COR-L47 (cell line): ENCODE results near the gene ATP6V0E2.
A peak's percentile ranks its signal among the peaks of the same experiment; 100 is the strongest.
"Not testable (repeated sequence)": the region's sequence is repeated elsewhere in the genome, so short reads cannot be mapped to it uniquely, and the experiment has no call there.

Source experiments
- DNase-seq: peaks from one replicate; lab custom pipeline; 2025; lab: John Stamatoyannopoulos, UW

Gene ATP6V0E2

DNA sequence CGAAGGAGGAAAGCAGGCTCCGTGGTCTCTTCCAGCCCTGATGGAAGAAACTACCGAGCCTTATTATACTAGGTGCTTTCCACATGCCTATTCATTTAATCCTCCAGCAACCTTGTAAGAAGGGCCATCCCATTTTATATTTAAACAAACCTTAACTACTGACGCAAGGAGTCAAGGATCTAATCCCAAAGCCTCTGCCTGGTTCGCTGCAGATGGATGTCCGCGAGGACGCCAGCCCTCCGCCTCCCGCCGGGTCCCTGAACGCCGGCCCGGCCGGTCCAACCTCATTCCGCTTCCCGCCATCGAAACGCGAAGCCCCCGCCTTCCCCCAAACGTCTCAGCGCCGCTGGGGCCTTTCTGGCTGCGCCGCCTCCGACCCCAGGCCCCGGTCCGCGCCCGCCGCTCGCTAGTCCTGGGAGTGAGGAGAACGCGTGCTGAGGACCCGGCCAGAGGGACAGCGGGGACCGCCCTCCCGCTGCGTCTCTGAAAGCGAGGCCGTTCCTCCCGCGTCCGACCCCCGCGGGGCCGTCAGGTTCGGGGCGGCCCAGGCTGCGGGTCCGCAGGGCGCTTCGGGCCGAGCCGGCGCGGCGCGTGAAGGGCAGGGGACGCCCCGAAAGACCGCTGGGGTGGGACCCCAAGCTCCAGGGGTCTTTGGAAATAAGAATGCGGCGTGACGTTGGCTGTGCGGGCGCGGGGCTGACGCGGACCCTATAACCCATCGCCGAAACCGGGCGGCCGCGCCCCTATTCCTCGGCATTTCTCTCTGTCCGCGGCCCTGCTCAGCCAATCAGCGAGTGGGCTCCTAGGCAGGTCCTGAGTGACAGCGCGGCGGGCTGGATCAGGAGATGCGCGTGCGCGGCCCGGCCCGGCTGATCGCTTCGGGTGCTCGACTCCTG, at the start of gene ATP6V0E2:
TSS of gene ATP6V0E2 (plus strand) at position 896 of the 896 bp plus-strand sequence. CDS start 97 bp downstream, outside the sequence.
- DNase-seq = peak; percentile 96

DNA sequence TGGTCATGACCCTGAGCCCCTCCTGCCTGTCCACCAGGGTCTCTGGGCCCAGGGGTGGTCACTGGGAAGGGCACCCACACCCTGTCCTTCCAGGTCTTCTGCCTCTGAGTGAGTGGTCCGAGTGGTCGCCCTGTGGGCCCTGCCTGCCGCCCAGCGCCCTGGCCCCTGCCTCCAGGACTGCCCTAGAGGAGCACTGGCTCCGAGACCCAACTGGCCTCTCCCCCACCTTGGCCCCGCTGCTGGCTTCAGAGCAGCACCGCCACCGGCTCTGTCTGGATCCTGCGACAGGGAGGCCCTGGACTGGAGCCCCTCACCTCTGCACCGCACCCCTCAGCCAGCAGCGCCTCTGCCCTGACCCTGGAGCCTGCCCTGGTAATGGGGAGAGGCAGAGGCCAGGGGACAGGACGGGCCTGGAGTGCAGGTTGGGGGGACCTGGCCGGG, 49.4 kb upstream of the ATP6V0E2 start:
- DNase-seq = no peak

GRCh38 chr7:149824748-149825566, 48.8 kb upstream of the ATP6V0E2 start:
- no peak for DNase-seq

DNA sequence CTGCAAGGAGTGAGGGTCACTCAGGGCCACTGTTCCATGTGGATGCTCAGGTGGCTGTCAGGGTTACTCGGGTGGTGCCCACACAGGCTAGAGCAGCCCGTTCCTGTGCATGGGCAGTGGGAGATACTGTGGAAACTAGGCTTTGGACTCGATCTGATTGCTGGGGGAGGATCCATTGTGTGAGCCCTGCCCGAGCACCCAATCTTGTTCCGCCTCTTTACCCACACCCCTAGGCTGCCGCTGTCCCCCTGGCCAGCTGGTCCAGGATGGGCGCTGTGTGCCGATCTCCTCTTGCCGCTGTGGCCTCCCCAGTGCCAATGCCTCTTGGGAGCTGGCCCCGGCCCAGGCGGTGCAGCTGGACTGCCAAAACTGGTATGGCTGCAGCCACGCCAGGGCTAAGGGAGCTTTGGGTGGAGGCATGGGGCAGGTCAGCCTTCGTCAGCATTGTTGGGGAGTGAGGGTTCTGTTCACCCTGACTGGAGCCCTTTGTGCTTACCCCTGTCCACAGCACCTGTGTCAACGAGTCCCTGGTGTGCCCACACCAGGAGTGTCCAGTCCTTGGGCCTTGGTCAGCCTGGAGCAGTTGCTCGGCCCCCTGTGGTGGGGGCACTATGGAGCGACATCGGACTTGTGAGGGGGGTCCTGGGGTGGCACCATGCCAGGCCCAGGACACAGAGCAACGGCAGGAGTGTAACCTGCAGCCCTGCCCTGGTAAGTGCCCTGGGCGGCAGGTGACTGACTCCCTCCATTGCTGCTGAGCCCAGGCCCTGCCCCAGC, 48.0 kb upstream of the ATP6V0E2 start:
- DNase-seq = no peak

- DNase-seq = no peak
Measured at GRCh38 chr7:149826344-149827088, 47.3 kb upstream of the ATP6V0E2 start.

GRCh38 chr7:149827089-149827981, 46.4 kb upstream of the ATP6V0E2 start:
- DNase-seq = no peak

DNA sequence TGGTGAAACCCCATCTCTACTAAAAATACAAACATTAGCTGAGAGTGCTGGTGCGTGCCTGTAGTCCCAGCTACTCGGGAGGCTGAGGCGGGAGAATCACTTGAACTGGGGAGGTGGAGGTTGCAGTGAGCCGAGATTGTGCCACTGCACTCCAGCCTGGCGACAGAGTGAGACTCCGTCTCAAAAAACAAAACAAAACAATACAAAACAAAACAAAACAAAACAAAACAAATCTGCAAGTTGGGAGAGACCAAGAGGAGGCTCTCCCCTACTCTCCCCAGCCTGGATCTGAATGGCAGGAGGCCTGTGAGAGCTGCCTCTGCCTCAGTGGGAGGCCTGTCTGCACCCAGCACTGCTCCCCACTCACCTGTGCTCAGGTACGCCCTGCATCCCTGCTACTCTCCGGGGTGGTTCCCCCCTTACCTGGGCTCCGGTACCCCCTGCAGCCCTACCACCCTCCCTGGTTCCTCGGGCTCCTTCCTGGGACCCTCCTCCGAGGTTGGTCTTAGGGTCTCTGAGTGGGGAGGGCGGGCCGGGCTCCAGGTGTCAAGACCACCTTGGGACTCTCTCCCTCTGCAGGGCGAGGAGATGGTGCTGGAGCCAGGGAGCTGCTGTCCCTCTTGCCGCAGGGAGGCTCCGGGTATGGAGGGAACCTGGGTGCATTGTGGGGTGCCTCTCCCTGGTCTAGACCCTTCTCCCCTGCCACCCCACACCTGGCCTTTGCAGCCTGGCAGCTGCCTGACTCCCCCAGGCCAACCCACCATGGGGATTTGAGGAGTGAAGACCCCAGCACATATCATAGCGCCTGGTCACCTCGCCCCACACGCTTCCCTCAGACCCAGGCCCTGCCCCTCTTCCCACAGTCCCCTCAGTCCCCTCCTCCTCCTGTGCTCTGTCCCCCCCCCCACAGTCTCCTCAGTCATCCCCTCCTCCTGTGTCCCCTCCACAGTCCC, 45.1 kb upstream of the ATP6V0E2 start:
- no peak for DNase-seq

DNA sequence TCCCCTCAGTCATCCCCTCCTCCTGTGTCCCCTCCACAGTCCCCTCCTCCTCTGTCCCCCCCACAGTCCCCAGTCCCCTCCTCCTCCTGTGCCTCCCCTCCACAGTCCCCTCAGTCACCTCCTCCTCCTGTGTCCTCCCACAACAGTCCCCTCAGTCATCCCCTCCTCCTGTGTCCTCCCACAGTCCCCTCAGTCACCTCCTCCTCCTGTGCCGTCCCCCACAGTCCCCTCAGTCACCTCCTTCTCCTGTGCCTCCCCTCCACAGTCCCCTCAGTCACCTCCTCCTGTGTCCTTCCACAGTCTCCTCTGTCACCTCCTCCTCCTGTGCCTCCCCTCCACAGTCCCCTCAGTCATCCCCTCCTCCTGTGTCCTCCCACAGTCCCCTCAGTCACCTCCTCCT, 43.2 kb upstream of the ATP6V0E2 start:
- DNase-seq = not testable (repeated sequence)

GRCh38 chr7:149830997-149831740, 42.6 kb upstream of the ATP6V0E2 start:
- DNase-seq = no peak

DNA sequence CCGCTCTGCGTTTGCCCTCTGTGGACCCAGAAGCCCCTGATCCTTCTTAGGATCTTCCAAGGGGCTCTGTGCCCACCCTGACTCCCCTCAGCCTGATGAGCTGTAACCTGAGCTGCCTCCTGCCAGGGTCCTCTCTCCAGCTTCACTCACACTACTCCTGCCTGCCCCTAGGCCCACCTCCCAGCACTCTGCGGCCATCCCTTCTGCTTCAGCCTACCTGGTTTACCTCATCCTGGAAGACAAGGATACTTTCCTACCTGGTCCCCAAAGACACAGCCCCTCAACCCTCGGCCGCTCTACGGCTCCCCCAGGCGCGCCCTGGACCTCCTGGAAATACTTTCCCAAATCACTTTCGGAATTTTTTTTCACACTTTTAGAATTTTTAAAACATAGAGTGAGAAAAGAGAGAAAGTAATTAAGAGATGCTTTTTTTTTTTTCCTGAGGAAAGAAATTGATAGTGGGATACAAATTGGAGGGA, 42.0 kb upstream of the ATP6V0E2 start:
- DNase-seq = no peak

DNA sequence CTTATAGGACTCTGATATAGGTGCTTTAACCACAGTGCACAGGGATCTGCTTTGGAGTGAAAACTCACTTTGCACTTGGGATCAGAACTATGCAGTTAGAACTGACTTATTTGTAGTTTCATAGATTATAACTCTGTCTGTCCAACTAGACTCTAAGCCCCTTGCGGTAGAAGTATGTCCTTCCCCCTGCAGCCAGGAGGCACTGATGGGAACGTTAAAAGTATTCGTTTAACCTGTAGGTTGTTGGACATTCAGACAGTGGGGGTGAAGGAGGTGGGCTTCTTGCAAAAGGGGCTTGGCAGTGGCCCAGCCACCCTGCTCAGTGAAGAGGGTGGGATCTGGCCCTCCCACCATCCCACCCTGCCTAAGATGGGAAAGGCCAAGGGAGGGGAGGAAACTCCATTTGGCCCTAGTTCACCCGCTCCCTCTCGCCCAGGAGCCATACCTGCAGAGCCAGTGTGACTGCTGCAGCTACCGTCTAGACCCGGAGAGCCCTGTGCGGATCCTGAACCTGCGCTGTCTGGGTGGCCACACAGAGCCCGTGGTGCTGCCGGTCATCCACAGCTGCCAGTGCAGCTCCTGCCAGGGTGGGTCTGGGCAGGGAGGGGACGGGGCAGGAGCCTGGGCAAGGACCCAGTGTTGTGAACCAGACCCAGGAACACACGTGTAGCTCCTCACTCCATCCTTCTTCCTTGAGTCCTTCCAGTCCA, 41.3 kb upstream of the ATP6V0E2 start:
- no peak for DNase-seq

- DNase-seq = no peak
Measured at GRCh38 chr7:149833495-149834130, 40.2 kb upstream of the ATP6V0E2 start.

DNA sequence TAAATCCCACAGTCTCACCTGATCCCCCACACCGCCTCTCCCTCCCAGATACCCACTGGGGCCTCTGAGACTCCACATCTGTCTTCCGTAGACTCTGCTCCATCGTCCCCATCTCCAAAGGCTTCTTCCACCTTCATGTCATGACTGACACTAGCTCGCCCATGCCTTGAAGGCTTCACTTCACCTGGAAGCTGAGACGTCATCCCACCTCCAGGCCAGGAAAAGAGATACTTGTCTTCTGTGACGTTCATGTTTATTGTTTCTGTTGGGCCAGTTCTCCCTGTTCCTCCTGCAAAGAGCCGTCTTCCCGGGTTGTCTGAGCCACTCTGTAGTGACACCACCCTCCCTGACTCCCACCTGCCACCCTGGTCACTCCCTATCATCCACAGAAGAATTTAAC, 39.2 kb upstream of the ATP6V0E2 start:
- no peak for DNase-seq

DNA sequence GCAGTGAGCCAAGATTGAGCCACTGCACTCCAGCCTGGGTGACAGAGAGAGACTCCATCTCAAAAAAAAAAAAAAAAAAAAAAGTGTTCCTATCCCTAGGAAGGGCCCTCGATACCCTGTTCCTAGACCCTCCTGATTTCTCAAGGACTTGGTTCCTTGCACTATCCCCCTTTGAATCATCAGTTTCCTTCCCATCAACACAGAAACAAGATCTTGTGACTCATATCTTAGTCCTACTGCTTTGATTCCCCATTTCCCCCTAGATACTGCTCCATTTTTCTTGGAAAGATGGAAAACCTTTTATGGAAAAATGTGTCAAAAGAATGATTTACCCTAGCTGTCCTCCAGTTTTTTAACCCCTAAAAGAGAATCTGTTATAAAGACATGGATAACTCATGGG, 37.3 kb upstream of the ATP6V0E2 start:
- no peak for DNase-seq

DNA sequence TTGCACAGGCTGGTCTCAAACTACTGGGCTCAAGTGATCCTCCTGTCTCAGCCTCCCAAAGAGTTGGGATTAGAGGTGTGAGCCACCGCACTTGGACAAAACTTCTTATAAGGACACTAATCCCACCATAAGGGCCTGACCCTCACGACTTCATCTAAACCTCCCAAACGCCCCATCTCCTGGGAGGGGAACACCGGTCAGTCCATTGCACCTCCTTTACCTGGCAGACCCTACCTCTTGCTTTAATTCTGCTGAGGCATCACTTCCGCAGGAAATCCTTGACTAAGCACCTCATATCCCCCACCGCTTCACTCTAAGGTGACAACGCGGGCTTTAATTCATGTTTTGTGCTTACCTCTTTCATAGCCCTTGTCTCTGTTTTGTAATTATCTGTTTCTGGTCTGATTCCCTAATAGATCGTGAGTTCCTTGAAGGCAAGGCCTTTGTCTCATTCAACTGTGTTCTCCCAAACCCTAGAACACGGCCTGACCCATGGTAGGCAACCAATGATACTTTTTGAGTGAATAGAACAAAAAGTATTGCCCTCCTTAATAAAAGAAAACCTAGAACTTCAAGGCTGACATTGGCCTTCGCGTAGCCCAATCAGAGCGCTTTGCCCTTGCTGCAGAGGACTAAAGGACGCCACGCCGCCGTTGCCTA, 36.1 kb upstream of the ATP6V0E2 start:
- DNase-seq = no peak

GRCh38 chr7:149838224-149838991, 35.4 kb upstream of the ATP6V0E2 start, which contains the start of gene ZNF862:
Gene ZNF862, plus strand, starts transcription at chr7:149838375. Its CDS starts 237 bp downstream, at chr7:149838612.
- peak; percentile 98 for DNase-seq
